SU-DHL-6 (cell line): Measurements from ENCODE around the gene FASTKD3.

ENCODE experiments used
- H2AFZ ChIP-seq: fragments of 200-600 bp; sonication (generic); 2 replicates; pipeline ENCODE4 v1.6.1; 2014; ENCODE audit warnings: low read depth, mild to moderate bottlenecking, moderate library complexity, mixed read lengths, antibody characterized with exemption, low read length; ENCODE audit not compliant: severe bottlenecking
- H3F3A ChIP-seq: fragments of 200-600 bp; shearing (Covaris generic); 2 replicates; pipeline ENCODE4 v1.6.0; 2016; ENCODE audit warnings: antibody characterized with exemption, mild to moderate bottlenecking; ENCODE audit not compliant: insufficient read depth
- H3K27ac ChIP-seq: fragments of 200-600 bp; sonication (generic); 2 replicates; pipeline ENCODE4 v1.5.1; 2016; ENCODE audit warnings: low read depth, mild to moderate bottlenecking, low read length, moderate library complexity, mixed read lengths
- H3K27me3 ChIP-seq: fragments of 200-600 bp; sonication (generic), shearing (Covaris generic); 2 replicates; pipeline ENCODE4 v1.6.0; 2014; ENCODE audit warnings: mild to moderate bottlenecking, low read length
- H3K36me3 ChIP-seq: fragments of 200-600 bp; sonication (generic); 2 replicates; pipeline ENCODE4 v1.6.1; 2014; ENCODE audit warnings: mild to moderate bottlenecking, low read length, mixed read lengths
- H3K4me2 ChIP-seq: fragments of 300-600, 200-600 bp; shearing (Covaris generic), sonication (generic); 2 replicates; pipeline ENCODE4 v1.6.0; 2014; ENCODE audit warnings: low read length, low read depth, mild to moderate bottlenecking; ENCODE audit not compliant: poor library complexity, severe bottlenecking
- H3K4me3 ChIP-seq: fragments of 200-600 bp; sonication (generic); 2 replicates; pipeline ENCODE4 v1.5.1; 2014; ENCODE audit warnings: antibody characterized with exemption, low read length, mild to moderate bottlenecking, mixed read lengths; ENCODE audit not compliant: insufficient read depth, poor library complexity, severe bottlenecking
- H3K79me2 ChIP-seq: fragments of 200-600 bp; sonication (generic); 2 replicates; pipeline ENCODE4 v1.6.1; 2014; ENCODE audit warnings: mild to moderate bottlenecking, low read length, moderate library complexity; ENCODE audit not compliant: insufficient read depth
- H3K9ac ChIP-seq: fragments of 200-600 bp; sonication (generic); 2 replicates; pipeline ENCODE4 v1.7.0; 2014; ENCODE audit warnings: mild to moderate bottlenecking, low read length
- H3K9me2 ChIP-seq: fragments of 200-600 bp; sonication (generic); replicated peaks from 2 replicates; pipeline ENCODE4 v1.6.1; 2014; ENCODE audit warnings: low read length; ENCODE audit not compliant: insufficient read depth
- H3K9me3 ChIP-seq: fragments of 200-600 bp; sonication (generic); 2 replicates; pipeline ENCODE4 v1.6.1; 2014; ENCODE audit warnings: low read length, mixed read lengths; ENCODE audit not compliant: insufficient read depth
- H4K20me1 ChIP-seq: fragments of 200-600 bp; sonication (generic); 2 replicates; pipeline ENCODE4 v1.6.1; 2014; ENCODE audit warnings: low read depth, mild to moderate bottlenecking, antibody characterized with exemption, low read length, moderate library complexity, mixed read lengths
- CTCF ChIP-seq: fragments of 200-600 bp; sonication (generic); IDR thresholded peaks from one replicate; pipeline ENCODE4 v1.5.1; 2017; ENCODE audit warnings: antibody characterized with exemption, mild to moderate bottlenecking, low read length, moderate library complexity; ENCODE audit not compliant: insufficient read depth, poor library complexity, severe bottlenecking
- EZH2phosphoT487 ChIP-seq: fragments of 200-600 bp; sonication (generic), shearing (Covaris generic); conservative IDR thresholded peaks from 2 replicates; pipeline ENCODE4 v1.6.1; 2018; ENCODE audit warnings: mild to moderate bottlenecking, antibody characterized with exemption, low read length, moderate library complexity, mixed read lengths

FASTKD3 gene

GRCh38 chr5:7868427-7868772, 431 bp downstream of the FASTKD3 start:
- H4K20me1 ChIP-seq: peaks cover 13% of the 10 kb centered on the region; the same call in 1 of the 2 replicates
- H3K36me3 ChIP-seq: peaks cover 11% of the 10 kb centered on the region; the same call in 1 of the 2 replicates
- peak overlapping the region; percentile 80 for H3K9ac ChIP-seq
- no peaks in the 10 kb centered on the region for H3K9me2 ChIP-seq
- H3K79me2 ChIP-seq: peaks cover 82% of the 10 kb centered on the region
- no peaks in the 10 kb centered on the region for H3K9me3 ChIP-seq
- TF ChIP-seq EZH2phosphoT487 (no peak), CTCF (no peak)
- no peaks in the 10 kb centered on the region for H3F3A ChIP-seq
- no peaks in the 10 kb centered on the region for H3K27me3 ChIP-seq
- H2AFZ ChIP-seq: peak overlapping the region; percentile 95
- H3K4me3 ChIP-seq: peak overlapping the region; percentile 89
- H3K27ac ChIP-seq: peak overlapping the region; percentile 20; the same call in 1 of the 2 replicates
- peak overlapping the region; percentile 79 for H3K4me2 ChIP-seq

GRCh38 chr5:7867260-7867659, 1.6 kb downstream of the FASTKD3 start:
- H3K27me3 ChIP-seq: no peaks in the 10 kb centered on the region
- no peaks in the 10 kb centered on the region for H3F3A ChIP-seq
- H2AFZ ChIP-seq: no peak overlapping the region
- H4K20me1 ChIP-seq: peaks cover 13% of the 10 kb centered on the region; the same call in 1 of the 2 replicates
- H3K9ac ChIP-seq: peak overlapping the region; percentile 80; the same call in 1 of the 2 replicates
- no peaks in the 10 kb centered on the region for H3K9me2 ChIP-seq
- peaks cover 71% of the 10 kb centered on the region for H3K79me2 ChIP-seq
- TF ChIP-seq CTCF (no peak), EZH2phosphoT487 (no peak)
- no peaks in the 10 kb centered on the region for H3K9me3 ChIP-seq
- no peak overlapping the region for H3K27ac ChIP-seq
- no peak overlapping the region for H3K4me3 ChIP-seq
- H3K36me3 ChIP-seq: peaks cover 22% of the 10 kb centered on the region; the same call in 1 of the 2 replicates
- H3K4me2 ChIP-seq: peak overlapping the region; percentile 79

GRCh38 chr5:7866196-7866595, 2.6 kb downstream of the FASTKD3 start:
- TF ChIP-seq CTCF: no peak
- no peak for TF ChIP-seq EZH2phosphoT487
- Histone ChIP-seq H2AFZ (no peak overlapping the region), H4K20me1 (peaks cover 13% of the 10 kb centered on the region; the same call in 1 of the 2 replicates), H3K4me2 (peak overlapping the region; percentile 26), H3K36me3 (peaks cover 25% of the 10 kb centered on the region; the same call in 1 of the 2 replicates), H3K9me3 (no peaks in the 10 kb centered on the region), H3F3A (no peaks in the 10 kb centered on the region), H3K9me2 (no peaks in the 10 kb centered on the region), H3K27ac (no peak overlapping the region), H3K27me3 (no peaks in the 10 kb centered on the region), H3K9ac (no peak overlapping the region), H3K79me2 (peaks cover 60% of the 10 kb centered on the region), H3K4me3 (no peak overlapping the region)
